Dedifferentiated amniotic fluid mesenchymal stem cell (primary cell): ENCODE data around the gene UCP2.

Experiments used
- DNase-seq: peaks from one replicate; pipeline ENCODE4 v3.0.0-alpha.2; 2016; ENCODE audit errors: extremely low spot score

The UCP2 gene

DNA sequence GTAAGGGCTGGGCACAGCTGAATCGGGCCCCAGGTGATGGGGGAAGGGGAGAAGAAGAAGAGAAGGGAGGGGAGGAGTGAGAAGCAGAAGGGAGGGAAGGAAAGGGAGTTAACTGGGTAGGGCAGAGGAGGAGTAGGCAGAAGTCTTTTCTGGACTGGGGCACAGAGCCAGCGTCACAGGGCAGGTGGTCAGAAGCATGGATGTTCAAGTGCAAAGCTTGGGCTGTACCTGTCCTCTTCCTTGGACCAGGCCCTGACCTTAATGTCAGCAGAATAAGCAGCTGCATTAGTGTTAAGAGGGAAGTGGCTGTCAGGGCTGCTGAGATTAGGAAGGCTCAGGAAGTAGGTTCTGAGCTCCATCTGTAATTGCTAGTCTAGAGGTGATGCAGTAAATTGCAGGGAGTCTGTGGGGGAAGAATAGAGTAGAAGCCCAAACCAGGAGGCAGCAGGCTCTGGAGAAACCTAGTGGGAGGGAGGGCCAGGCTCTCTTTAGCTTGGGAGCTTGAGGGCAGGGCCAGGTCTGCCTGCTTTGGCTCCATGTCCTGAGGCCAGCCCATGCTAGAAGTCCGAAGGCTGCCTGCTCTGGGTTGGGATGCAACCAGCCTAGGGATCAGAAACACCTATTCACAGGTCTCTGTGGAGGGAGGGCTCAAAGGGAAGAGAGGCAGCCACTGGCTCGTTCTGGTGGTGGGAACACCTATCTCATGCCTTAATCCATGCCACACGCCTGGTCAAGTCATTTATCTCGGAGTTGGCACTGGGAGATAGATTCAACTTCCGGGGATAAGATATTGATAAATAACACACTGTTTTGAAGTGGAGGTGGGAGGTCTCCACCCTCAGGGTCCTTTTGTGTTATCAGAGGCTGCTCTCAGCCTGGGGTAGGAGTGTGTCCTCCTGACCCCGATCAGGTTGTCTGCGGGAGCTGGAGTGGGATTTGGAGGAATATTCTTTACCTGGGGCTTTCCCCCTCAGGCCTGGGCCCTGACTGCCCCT, 28.0 kb upstream of the UCP2 start:
- no peak for DNase-seq

DNA sequence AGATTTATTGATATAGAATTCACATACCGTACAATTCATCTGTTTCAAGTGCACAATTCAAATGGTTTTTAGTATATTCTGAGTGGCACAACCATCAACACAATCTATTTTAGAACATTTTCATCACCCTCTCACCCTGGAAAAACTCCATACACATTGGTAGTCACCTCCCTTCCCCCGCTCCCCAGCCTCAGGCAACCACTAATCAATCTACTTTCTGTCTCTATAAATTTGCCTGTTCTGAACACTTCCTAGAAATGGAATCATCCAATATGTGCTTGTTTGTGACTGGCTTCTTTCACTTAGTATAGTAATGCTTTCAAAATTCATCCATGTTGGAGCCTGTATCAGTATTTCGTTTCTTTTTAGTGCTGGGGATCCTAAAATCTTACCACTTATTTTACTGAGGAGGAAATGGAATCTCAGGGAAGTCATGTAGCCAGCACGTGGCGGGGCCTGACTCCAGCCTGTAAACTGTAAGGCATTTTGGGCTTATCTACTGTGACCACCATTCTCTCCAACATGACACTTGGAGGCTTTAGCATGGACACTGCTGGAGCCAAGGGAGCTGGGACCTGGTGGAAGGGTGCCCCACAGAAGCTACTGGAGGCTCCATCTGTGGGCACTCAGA, 27.1 kb upstream of the UCP2 start:
- DNase-seq = no peak

- DNase-seq = no peak
These were observed 26.5 kb upstream of the UCP2 start for GRCh38 chr11:74009230-74009547.

- DNase-seq = no peak
These were observed 26.0 kb upstream of the UCP2 start, which contains the start of gene UCP3 for GRCh38 chr11:74008373-74009229. TSS of gene UCP3 (minus strand) at chr11:74009085. CDS start at chr11:74007042, 2,043 bp downstream.

GRCh38 chr11:74007691-74008372, 25.2 kb upstream of the UCP2 start:
- no peak for DNase-seq

DNA sequence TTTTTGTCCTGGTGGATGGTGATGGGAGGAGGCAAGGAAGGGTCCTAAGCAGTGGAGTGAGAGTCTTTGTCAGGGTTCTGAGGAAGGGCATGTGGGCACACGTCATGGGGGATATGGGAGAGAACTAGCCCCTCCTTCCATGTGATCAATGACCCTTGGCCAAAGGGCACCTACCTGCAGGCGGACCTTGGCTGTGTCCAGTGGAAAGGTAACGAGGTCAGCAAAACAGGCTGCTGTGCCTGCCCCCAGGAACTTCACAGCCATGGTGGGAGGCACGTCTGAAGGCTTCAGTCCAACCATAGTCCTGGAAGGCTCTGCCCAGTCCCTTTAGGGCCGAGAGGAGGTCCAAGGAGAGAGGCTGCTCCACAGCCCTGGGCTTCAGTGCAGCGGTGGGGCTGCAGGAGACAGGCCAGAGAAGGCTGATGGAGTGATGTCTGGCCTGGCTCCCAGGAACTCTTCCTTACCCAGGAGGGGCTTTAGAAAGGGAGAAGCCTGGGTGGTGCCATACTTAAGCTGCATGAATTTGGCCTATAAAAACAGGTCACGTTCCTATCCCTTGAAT, 24.2 kb upstream of the UCP2 start:
- no peak for DNase-seq

DNA sequence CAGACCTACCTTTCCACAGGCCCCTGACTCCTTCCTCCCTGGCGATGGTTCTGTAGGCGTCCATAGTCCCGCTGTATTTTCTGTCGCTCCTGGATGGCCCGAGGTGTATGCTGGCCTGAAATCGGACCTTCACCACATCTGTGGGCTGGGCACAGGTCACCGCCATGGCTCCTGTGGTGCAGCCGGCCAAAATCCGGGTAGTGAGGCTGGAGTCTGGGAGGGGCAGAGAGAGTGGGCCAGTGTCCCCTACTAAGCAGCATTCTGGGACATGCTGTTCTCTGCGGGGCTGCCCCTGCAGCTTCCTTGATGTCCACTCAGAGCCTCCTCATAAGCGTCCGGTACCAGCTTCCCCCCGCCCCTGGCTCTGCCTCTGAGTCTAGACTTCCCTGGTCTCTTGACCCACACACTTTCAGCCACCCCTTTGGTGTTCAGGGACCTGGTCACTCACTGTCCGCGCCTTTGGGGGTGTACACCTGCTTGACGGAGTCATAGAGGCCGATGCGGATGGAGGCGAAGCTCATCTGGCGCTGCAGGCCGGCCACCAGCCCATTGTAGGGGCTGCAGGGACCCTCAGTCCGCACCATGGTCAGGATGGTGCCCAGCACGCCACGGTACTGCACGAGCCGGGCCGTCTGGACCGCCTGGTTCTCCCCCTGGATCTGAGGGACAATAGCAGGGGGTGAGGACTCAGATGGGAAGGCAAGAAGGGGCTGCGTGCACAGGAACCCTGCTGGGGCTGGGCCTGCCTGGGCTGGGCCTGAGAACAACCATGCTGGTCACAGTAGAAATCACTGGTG, 23.3 kb upstream of the UCP2 start:
- no peak for DNase-seq

DNA sequence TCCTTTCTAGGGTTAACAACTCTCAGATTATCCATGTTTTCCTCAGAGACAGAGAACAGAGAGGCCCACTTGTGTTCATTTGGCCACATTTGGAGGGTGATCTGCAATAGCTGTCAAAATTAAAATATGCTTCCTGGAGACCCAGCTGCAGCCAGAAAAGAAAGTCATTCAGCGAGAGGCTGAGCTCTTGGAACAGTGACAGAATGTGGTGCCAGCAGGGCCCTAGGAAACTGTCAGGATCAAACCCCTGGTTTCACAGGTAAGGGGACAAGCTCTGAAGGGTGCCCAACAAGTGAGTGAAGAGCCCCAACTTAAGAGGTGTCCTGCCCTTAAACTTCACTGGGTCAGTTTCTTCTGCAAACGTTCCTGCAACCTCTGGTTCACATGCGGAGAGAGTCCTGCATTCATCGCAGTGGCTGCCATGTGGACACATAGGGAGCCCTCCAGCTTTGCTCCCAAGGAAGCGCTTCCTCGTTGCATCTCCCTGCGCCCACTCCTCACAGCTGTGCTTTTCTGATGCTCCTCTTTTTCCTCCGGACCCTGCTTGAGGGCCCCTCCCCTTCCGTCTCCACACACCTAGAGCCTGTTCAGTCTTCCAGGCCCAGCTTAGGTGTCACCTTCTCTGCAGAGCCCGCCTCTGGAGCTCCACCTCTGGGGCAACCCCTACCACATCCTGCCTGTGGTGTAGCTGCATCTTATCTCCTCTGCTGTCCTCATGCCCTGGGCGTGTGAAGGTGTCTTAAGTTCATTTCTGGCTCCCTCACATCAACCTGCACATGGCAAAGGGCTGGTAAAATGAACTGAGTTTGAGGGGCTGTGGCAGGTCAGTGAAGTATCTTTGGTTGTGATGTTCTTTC, 22.3 kb upstream of the UCP2 start:
- DNase-seq = no peak

DNA sequence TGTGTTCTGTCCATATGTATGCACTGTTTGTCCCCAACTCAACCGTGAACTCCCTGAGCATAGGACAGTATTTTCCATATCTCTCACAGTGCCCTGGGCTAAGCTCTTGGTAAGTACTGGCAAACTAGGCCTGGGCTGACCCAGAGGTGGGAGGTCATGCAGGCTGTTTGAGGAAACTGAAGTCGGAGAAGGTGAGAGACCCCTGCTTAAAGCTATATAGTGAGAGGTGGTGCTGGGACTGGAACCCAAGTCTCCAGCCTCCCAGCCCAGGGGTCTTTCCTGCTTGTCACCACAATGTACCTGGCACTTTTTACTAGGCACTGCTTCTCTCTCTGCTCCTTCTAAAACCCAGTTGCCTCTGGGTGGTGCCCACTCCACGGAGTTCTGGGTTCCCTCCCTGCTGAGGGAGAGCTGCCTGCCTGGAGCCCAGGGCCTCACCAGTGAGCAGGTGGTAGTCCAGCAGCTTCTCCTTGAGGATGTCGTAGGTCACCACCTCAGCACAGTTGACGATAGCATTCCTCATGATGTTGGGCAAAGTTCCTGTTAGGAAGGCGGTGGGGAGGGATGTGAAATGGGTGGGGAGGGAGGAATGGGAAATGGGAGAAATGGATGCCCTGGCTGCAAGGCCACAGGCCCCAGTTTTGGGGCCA, 21.5 kb upstream of the UCP2 start:
- no peak for DNase-seq

GRCh38 chr11:74002832-74003231, 20.2 kb upstream of the UCP2 start:
- no peak for DNase-seq

GRCh38 chr11:74001822-74002286, 19.2 kb upstream of the UCP2 start:
- no peak for DNase-seq

GRCh38 chr11:74000307-74001133, 17.9 kb upstream of the UCP2 start:
- no peak for DNase-seq

GRCh38 chr11:73999581-74000306, 17.1 kb upstream of the UCP2 start:
- DNase-seq = no peak

DNA sequence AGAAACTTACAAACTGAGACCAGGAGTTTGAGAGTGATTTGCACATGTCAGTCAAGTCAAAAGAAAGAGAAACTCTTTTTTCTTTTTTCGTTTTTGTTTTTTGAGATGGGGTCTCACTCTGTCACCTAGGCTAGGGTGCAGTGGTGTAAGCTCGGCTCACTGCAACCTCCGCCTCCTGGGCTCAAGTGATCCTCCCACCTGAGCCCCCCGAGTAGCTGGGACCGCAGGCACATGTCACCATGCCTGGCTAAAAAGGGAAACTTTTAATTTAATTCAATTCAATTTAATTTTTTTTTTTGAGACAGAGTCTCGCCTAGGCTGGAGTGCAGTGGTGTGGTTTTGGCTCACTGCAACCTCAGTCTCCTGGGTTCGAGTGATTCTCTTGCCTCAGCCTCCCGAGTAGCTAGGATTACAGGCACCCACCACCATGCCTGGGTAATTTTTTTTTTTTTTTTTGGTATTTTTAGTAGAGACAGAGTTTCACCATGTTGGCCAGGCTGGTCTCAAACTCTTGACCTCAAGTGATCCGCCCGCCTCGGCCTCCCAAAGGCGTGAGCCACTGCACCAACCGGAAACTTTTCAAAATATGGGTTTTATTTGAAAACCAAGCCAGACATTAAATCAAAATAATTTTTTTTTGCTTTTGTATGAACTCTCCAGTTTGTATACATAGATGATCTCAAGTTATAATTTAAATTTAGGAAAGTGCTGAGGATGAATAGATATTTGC, 16.4 kb upstream of the UCP2 start:
- no peak for DNase-seq

DNA sequence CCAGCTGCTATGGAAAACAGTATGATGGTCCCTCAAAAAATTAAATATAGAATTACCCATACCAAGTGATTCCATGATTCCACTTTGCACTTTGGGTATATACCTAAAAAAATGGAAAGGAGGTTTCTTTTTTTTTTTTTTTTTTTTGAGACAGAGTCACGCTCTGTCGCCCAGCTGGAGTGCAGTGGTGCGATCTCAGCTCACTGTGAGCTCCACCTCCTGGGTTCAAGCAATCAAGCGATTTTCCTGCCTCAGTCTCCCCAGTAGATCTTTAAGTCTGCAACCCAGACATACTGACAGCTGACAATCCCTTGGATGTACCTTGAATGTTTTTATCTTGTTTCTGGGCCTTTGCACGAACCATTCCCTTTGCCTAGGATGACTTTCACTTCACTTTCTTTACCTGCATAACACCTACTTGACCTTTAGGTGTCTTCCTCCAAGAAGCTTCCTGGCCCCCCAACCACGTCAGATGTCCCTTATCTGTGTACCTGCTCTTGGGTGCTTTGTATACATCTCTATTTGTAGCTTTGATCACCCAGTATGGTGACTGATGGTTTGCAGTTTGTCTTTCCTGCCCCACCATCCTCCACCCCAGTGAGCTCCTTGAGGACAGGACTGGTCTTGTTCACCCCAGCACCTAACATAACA, 14.6 kb upstream of the UCP2 start:
- DNase-seq = no peak

- no peak for DNase-seq
These were observed 13.6 kb upstream of the UCP2 start for GRCh38 chr11:73996161-73996747.
